ENCODE measurements around the gene SLC25A27. TPM values are rescaled to one million over a fixed set of nuclear protein-coding genes. Genes with fewer than 3 reads are reported as not detected.

Gene SLC25A27
- polyA plus RNA-seq, 3 donors = 31.0 to 36.9 (median 31.1) TPM

GRCh38 chr6:46648869-46649492, 3.8 kb upstream of the SLC25A27 start:
- DNase-seq (ENCODE audit: low read depth in 3 of 3, low spot score in 2 of 3) = no peak

DNA sequence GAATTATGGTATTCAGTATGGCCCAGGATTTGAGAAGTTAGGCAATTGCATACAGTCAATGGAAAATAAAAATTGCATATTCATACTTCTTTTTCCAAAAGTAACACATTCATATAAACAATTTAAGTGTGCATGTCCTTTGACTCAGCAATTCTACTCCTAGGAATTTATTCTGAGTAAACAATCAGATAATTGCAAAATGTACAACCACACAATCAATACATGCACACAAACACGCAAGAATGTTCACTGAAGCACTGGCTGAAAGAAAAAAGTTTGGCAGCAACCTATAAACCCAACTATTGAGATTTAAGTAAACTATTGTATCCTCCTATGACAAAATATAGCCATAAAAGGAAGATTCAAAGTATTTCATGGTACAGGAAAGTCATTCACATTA, 1.8 kb upstream of the SLC25A27 start:
- no peak for DNase-seq (ENCODE audit: low read depth in 3 of 3, low spot score in 2 of 3)

DNA sequence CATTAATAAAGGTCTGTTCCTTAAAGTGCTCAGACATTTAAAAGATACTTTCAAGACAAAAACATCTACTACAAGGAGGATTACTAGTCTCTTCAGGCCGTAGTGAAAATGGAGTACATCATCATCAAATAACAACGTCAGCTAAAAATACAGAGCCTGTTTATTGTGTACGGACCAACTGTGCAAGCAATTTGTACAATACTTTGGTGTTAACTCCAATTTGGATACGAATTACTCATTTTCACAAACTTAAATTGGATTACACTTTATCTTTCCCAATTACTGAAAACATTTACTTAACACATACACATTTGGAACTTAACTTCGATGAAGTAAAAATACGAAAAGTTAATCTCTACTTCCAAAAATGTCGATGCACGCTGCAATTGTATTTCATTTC, 959 bp upstream of the SLC25A27 start:
- DNase-seq (ENCODE audit: low read depth in 3 of 3, low spot score in 2 of 3) = no peak

- DNase-seq (ENCODE audit: low read depth in 3 of 3, low spot score in 2 of 3) = peak in 1 of 3 donors; percentile 7
Measured at GRCh38 chr6:46652232-46652602, 558 bp upstream of the SLC25A27 start.

DNA sequence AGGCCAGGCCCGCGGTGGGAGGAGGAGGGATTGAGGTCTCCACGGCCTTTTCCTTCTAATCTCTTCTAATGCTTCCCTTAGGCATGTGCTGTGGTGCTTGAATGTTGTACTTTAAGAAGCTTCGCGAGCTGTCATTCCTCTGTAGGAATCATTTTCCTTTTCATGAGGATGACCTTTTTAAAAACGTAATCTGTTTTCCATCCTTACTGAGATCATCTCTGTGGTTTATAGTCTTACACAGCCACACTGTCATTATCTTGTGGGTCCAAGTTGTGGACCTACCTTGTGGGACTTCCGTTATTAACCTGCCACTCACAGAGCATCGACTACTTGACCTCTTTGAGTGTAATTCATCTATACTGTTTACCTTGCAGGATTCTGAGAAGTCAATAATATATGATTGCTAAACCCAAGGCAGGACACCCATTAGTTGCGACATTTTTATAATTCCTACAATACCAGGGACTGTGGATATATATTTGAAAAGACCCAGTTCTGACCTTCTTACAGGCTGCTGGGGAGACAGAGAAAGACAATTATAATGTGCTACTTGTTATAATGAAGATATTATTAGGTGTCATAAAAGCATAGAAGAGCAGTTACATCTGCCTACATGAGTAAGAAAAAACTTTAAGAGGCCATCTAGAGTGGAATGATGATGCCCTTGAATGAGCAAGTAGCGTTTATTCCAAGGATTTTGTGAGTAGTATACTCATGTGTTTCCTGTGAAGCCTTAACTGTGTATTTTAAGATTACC, 842 bp downstream of the SLC25A27 start:
- no peak for DNase-seq (ENCODE audit: low read depth in 3 of 3, low spot score in 2 of 3)

GRCh38 chr6:46655803-46656202, 3.0 kb downstream of the SLC25A27 start:
- DNase-seq (ENCODE audit: low read depth in 3 of 3, low spot score in 2 of 3) = no peak

GRCh38 chr6:46657642-46658041, 4.9 kb downstream of the SLC25A27 start:
- DNase-seq (ENCODE audit: low read depth in 3 of 3, low spot score in 2 of 3) = no peak

DNA sequence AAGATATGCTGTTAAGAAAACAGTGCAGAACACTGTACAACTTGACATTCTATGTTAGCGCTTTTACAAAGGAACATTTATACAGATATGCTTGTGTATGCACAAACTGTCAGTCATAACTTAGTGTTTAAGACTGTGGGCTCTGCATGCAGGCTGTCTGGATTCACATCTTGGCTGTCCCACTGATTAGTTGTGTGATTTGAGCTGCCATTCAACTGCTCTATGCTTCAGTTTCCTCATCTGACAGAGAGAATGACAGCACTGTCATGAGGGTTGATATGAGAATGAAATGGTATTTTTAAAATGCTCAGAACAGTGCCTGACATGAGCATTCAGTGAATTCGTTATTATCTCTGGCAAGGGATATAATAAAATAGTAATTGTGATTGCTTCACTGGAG, 8.7 kb downstream of the SLC25A27 start:
- DNase-seq (ENCODE audit: low read depth in 3 of 3, low spot score in 2 of 3) = no peak

- no peak for DNase-seq (ENCODE audit: low read depth in 3 of 3, low spot score in 2 of 3)
Measured at GRCh38 chr6:46667377-46667776, 14.6 kb downstream of the SLC25A27 start.

DNA sequence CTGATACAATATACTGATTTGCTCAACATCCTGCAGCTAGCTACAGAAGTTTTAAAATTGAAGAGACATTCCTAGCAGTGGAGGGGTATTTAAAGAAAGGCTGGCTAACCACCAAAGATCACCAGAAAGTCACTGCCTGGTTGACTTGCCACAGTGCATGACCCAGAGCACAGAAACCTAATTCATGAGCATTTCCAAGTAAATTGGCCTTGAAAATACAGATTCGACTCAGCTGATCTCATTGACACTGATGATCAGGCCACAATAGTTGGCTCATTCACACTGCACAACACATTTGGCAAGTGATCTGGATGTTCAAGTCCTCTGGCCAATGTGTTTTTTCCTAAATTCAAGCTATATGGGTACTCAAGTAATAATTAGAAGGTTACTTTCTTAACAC, 21.6 kb downstream of the SLC25A27 start:
- no peak for DNase-seq (ENCODE audit: low read depth in 3 of 3, low spot score in 2 of 3)

DNA sequence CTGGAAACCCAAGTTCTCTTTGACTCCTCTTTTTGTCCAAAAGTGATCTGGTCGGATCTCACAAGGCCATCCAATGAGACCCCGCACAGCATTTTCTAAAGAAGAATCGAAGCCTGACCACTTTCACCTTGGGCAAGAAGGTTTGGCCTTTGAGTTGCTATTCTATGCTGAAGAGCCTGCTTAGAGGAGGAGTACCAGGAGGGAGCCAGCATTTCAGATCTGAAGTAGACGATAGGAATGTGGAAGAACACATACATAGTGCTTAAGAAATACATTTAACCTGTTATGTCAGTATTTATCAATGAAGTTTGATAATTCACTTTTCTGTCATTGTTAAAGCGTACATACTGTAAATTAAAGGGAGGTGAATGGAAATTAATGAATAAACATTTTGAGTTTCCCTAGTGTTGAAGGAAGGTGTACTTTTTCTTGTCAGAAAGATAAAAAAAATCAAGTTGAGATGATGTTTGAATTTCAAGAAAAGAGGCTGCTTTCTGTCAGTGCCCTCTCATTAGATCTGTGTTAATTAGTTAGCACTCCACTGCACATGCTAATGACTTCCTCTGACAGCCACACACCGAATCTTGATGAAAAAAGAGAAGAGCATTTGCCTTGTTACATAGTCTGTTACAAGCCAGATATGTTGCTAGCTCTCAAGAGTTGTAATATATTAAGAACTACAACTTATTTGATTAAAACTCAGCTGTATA, 24.0 kb downstream of the SLC25A27 start:
- DNase-seq (ENCODE audit: low read depth in 3 of 3, low spot score in 2 of 3) = no peak

- no peak for DNase-seq (ENCODE audit: low read depth in 3 of 3, low spot score in 2 of 3)
Measured at GRCh38 chr6:46677314-46677654, 24.5 kb downstream of the SLC25A27 start.

GRCh38 chr6:46684771-46685170, 32.0 kb downstream of the SLC25A27 start:
- DNase-seq (ENCODE audit: low read depth in 3 of 3, low spot score in 2 of 3) = no peak

DNA sequence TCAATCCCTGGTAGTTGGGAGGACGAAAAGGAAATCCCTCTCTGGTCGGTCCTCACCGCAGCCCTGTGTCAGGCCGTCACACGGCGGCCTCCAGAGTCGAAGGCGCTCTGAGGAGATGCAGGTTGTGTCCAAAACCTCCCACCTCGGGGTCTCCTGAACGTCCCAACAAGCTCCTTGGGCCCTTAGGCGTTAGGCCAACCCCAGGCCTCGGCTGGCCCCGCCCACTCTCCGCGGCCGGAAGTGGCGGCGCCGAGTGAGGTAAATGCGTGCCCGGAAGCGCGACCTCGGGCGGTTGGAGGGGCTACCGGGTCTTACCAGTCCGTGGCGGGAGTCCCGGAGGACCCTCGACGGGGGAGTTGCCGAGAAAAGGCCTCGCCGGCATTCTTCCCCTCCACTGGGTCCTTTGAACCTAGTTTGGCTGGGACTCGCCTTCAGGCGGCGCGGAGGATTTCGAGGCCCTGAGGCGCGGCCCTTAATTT, 34.9 kb downstream of the SLC25A27 start, which contains the start of gene TDRD6:
TDRD6 (plus strand) TSS at position 267 of the 479 bp plus-strand sequence. CDS start 244 bp downstream, outside the sequence.
- no peak for DNase-seq (ENCODE audit: low read depth in 3 of 3, low spot score in 2 of 3)

GRCh38 chr6:46688117-46688965, 35.6 kb downstream of the SLC25A27 start:
- DNase-seq (ENCODE audit: low read depth in 3 of 3, low spot score in 2 of 3) = no peak

DNA sequence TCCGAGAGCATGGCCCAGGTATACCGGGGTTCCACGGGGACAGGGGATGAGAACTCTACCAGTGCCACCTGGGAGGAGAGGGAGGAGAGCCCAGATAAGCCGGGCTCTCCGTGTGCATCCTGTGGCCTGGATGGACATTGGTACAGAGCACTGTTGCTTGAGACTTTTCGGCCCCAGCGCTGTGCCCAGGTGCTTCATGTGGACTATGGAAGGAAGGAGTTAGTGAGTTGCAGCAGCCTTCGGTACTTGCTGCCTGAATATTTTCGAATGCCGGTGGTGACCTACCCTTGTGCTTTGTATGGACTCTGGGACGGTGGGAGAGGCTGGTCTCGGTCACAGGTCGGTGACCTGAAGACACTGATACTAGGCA, 36.2 kb downstream of the SLC25A27 start:
- no peak for DNase-seq (ENCODE audit: low read depth in 3 of 3, low spot score in 2 of 3)

DNA sequence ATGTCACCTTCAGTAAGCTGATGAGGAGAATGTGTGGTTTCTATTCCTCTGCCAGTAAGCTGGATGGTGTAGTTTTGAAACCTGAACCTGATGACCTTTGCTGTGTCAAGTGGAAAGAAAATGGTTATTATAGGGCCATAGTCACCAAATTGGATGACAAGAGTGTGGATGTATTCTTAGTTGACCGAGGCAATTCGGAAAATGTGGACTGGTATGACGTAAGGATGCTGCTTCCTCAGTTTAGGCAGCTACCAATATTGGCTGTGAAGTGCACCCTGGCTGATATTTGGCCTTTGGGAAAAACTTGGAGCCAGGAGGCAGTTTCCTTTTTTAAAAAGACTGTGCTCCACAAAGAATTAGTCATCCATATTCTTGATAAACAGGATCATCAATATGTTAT, 36.9 kb downstream of the SLC25A27 start:
- no peak for DNase-seq (ENCODE audit: low read depth in 3 of 3, low spot score in 2 of 3)

- no peak for DNase-seq (ENCODE audit: low read depth in 3 of 3, low spot score in 2 of 3)
Measured at GRCh38 chr6:46690141-46690755, 37.5 kb downstream of the SLC25A27 start.

- no peak for DNase-seq (ENCODE audit: low read depth in 3 of 3, low spot score in 2 of 3)
Measured at GRCh38 chr6:46690911-46691451, 38.2 kb downstream of the SLC25A27 start.

DNA sequence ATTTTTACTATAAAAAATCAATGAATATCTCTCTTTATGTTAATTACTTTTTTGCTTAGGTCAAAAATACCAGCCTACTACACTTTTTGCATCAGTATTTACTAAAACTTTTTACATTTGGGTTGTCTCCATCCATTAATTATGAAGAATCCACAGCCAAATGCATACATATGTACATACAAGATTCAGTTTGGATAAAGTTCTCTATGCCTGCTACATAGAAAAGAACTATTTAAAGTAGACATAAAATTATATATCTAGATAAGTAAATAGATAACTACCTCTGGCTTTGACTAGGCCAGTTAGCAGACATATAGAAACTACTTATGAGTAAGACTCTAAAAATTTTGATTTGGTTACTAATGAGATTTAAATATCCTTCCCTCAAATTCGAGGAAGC, 47.2 kb downstream of the SLC25A27 start:
- DNase-seq (ENCODE audit: low read depth in 3 of 3, low spot score in 2 of 3) = no peak

Measured in right renal cortex interstitium (tissue), 3 donors.